OCI-LY1 (cell line): ENCODE measurements around the gene KMT5C.

ENCODE experiments used
- H2AFZ ChIP-seq: fragments of 200-600 bp; sonication (generic), shearing (Covaris generic); 2 replicates; pipeline ENCODE4 v1.6.0; 2014; ENCODE audit warnings: antibody characterized with exemption, mild to moderate bottlenecking, low read length
- H3F3A ChIP-seq: fragments of 200-600 bp; sonication (generic), shearing (Covaris generic); 2 replicates; pipeline ENCODE4 v1.6.0; 2014; ENCODE audit warnings: mild to moderate bottlenecking, antibody characterized with exemption, low read length, moderate library complexity; ENCODE audit not compliant: insufficient read depth
- H3K27ac ChIP-seq: fragments of 200-600 bp; sonication (generic); 2 replicates; pipeline ENCODE4 v1.5.1; 2014; ENCODE audit warnings: low read length, mixed run types, mild to moderate bottlenecking, low read depth; ENCODE audit not compliant: poor library complexity, severe bottlenecking
- H3K27me3 ChIP-seq: fragments of 200-600 bp; sonication (generic); 2 replicates; pipeline ENCODE4 v1.6.0; 2014; ENCODE audit warnings: antibody characterized with exemption, mild to moderate bottlenecking, low read length, moderate library complexity; ENCODE audit not compliant: insufficient read depth
- H3K36me3 ChIP-seq: fragments of 200-600 bp; sonication (generic); 2 replicates; pipeline ENCODE4 v1.6.1; 2014; ENCODE audit warnings: mild to moderate bottlenecking, antibody characterized with exemption, low read length, moderate library complexity, mixed read lengths; ENCODE audit not compliant: insufficient read depth
- H3K4me1 ChIP-seq: fragments of 200-600 bp; sonication (generic); 2 replicates; pipeline ENCODE4 v1.5.1; 2014; ENCODE audit warnings: mild to moderate bottlenecking, low read length, moderate library complexity; ENCODE audit not compliant: insufficient read depth, severe bottlenecking
- H3K4me2 ChIP-seq: fragments of 200-600 bp; sonication (generic), shearing (Covaris generic); 2 replicates; pipeline ENCODE4 v1.6.1; 2014; ENCODE audit warnings: low read length
- H3K4me3 ChIP-seq: fragments of 200-600 bp; sonication (generic); 2 replicates; pipeline ENCODE4 v1.5.1; 2014; ENCODE audit warnings: low read length, low read depth, mild to moderate bottlenecking, mixed read lengths; ENCODE audit not compliant: poor library complexity, severe bottlenecking
- H3K79me2 ChIP-seq: fragments of 200-600 bp; shearing (Covaris generic); 2 replicates; pipeline ENCODE4 v1.6.1; 2016; ENCODE audit warnings: mixed run types, low read length, mixed read lengths; ENCODE audit not compliant: insufficient read depth
- H3K9ac ChIP-seq: fragments of 200-600 bp; sonication (generic), shearing (Covaris generic); 2 replicates; pipeline ENCODE4 v1.6.1; 2014; ENCODE audit warnings: mild to moderate bottlenecking, low read length, mixed read lengths
- H3K9me2 ChIP-seq: fragments of 200-600 bp; sonication (generic), shearing (Covaris generic); 2 replicates; pipeline ENCODE4 v1.6.1; 2014; ENCODE audit warnings: low read depth, mild to moderate bottlenecking, low read length, mixed read lengths
- H3K9me3 ChIP-seq: fragments of 200-600 bp; shearing (Covaris generic); 2 replicates; pipeline ENCODE4 v1.6.1; 2014; ENCODE audit warnings: low read length, mixed read lengths
- H4K20me1 ChIP-seq: fragments of 200-600 bp; sonication (generic), shearing (Covaris generic); 2 replicates; pipeline ENCODE4 v1.6.0; 2016; ENCODE audit warnings: mild to moderate bottlenecking, low read length; ENCODE audit not compliant: insufficient read depth
- CTCF ChIP-seq: fragments of 200-600 bp; sonication (generic), shearing (Covaris generic); IDR thresholded peaks from 2 replicates; pipeline ENCODE4 v1.5.1; 2017; ENCODE audit warnings: mild to moderate bottlenecking, antibody characterized with exemption, low read length, moderate library complexity, mixed read lengths
- EZH2 ChIP-seq: fragments of 200-600 bp; sonication (generic), shearing (Covaris generic); IDR thresholded peaks from 2 replicates; pipeline ENCODE4 v1.8.0; 2017; ENCODE audit warnings: borderline replicate concordance, mixed run types, mild to moderate bottlenecking, antibody characterized with exemption, low read length, moderate library complexity, mixed read lengths

The KMT5C gene

GRCh38 chr19:55339105-55339888 is at the start of gene KMT5C:
Gene KMT5C, plus strand, starts transcription at chr19:55339876. Its CDS starts 2,061 bp downstream, at chr19:55341937.
- peak within 1 kb of the TSS; percentile 72 for H2AFZ ChIP-seq
- H3K36me3 ChIP-seq = peaks cover 14% of the 10 kb centered on the region
- H3K27ac ChIP-seq = peak within 1 kb of the TSS; percentile 62
- no peaks in the 10 kb centered on the region for H4K20me1 ChIP-seq
- no peaks in the 10 kb centered on the region for H3F3A ChIP-seq
- H3K4me2 ChIP-seq = peak within 1 kb of the TSS; percentile 89
- no peaks in the 10 kb centered on the region for H3K27me3 ChIP-seq
- H3K79me2 ChIP-seq = no peaks in the 10 kb centered on the region
- H3K4me3 ChIP-seq = peak within 1 kb of the TSS; percentile 73
- peaks cover 25% of the 10 kb centered on the region for H3K4me1 ChIP-seq
- H3K9me2 ChIP-seq = no peaks in the 10 kb centered on the region
- peak within 1 kb of the TSS; percentile 85 for H3K9ac ChIP-seq
- TF ChIP-seq EZH2 = no peak
- TF ChIP-seq CTCF = no peak
- H3K9me3 ChIP-seq = no peaks in the 10 kb centered on the region

- no peaks in the 10 kb centered on the region for H3F3A ChIP-seq
- no peak overlapping the region for H3K4me3 ChIP-seq
- no peak for TF ChIP-seq EZH2
- no peak for TF ChIP-seq CTCF
- H3K27me3 ChIP-seq = no peaks in the 10 kb centered on the region
- no peak overlapping the region for H3K27ac ChIP-seq
- H3K9me2 ChIP-seq = no peaks in the 10 kb centered on the region
- H3K9ac ChIP-seq = no peak overlapping the region
- no peaks in the 10 kb centered on the region for H3K9me3 ChIP-seq
- no peak overlapping the region for H3K4me2 ChIP-seq
- H4K20me1 ChIP-seq = no peaks in the 10 kb centered on the region
- peaks cover 22% of the 10 kb centered on the region for H3K4me1 ChIP-seq
- H3K79me2 ChIP-seq = no peaks in the 10 kb centered on the region
- H3K36me3 ChIP-seq = no peaks in the 10 kb centered on the region
- no peak overlapping the region for H2AFZ ChIP-seq
Measured at GRCh38 chr19:55297267-55297666, 42.4 kb upstream of the KMT5C start.

GRCh38 chr19:55299991-55300390 is 39.7 kb upstream of the KMT5C start:
- H3K4me1 ChIP-seq = peaks cover 28% of the 10 kb centered on the region
- no peak overlapping the region for H2AFZ ChIP-seq
- no peaks in the 10 kb centered on the region for H3F3A ChIP-seq
- TF ChIP-seq CTCF (no peak), EZH2 (no peak)
- H3K27ac ChIP-seq = peak overlapping the region; percentile 34
- no peak overlapping the region for H3K9ac ChIP-seq
- no peaks in the 10 kb centered on the region for H3K9me2 ChIP-seq
- no peak overlapping the region for H3K4me2 ChIP-seq
- no peaks in the 10 kb centered on the region for H3K9me3 ChIP-seq
- no peaks in the 10 kb centered on the region for H3K36me3 ChIP-seq
- no peak overlapping the region for H3K4me3 ChIP-seq
- no peaks in the 10 kb centered on the region for H3K27me3 ChIP-seq
- no peaks in the 10 kb centered on the region for H3K79me2 ChIP-seq
- H4K20me1 ChIP-seq = no peaks in the 10 kb centered on the region
